HK-2 (cell line): Measurements from ENCODE around the gene SEC24A.
"Not testable (repeated sequence)": the region's sequence is repeated elsewhere in the genome, so short reads cannot be mapped to it uniquely, and the experiment has no call there.

Experiments used
- DNase-seq: peaks from one replicate; pipeline ENCODE4 v3.0.0-alpha.2; 2018; ENCODE audit not compliant: unreplicated experiment

The SEC24A gene

DNA sequence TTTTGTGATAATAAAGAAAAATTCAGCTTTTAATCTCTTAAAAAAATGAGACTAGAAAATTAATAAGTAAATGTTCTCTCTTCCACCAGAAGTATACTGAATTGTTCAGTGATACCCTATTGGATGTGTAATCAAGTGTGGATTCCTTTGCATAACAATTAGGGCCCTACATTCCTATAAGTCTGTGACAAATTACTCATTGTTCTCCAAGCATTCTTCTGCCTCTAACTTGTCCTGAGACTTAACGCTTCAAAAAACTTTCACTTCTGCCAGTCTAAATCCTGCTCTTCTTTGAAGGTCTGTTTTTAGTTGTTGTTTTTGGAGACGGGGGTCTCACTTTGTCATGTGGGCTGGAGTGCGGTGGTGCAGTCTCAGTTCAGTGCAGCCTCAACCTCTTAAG lies 100.8 kb downstream of the SEC24A start:
- DNase-seq, result no peak

DNA sequence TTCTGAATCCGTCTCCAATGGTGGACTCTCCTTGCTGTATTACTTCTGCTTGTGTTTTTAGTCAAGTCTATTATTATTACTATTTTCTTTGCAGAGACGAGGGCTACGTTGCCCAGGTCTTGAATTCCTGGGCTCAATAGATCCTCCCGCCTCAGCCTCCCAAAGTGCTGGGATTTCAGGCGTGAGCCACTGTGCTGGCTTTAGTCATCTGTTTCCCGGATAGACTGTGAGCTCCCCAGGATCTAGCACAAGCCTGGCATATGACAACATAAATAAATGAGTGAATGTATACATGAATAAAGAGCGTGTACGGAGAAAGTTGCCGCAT lies 109.6 kb downstream of the SEC24A start:
- DNase-seq, result no peak

- DNase-seq, result peak; percentile 93
These were observed 110.1 kb downstream of the SEC24A start, which contains the start of gene DDX46 for GRCh38 chr5:134758504-134759341. TSS of gene DDX46 (plus strand) at chr5:134758779. CDS start at chr5:134758939, 160 bp downstream.

- DNase-seq, result not testable (repeated sequence)
These were observed 119.1 kb downstream of the SEC24A start for GRCh38 chr5:134767528-134768291.

- no peak for DNase-seq
These were observed 120.6 kb downstream of the SEC24A start for GRCh38 chr5:134769206-134769605.

GRCh38 chr5:134772461-134773125 lies 124.0 kb downstream of the SEC24A start:
- DNase-seq, result no peak

DNA sequence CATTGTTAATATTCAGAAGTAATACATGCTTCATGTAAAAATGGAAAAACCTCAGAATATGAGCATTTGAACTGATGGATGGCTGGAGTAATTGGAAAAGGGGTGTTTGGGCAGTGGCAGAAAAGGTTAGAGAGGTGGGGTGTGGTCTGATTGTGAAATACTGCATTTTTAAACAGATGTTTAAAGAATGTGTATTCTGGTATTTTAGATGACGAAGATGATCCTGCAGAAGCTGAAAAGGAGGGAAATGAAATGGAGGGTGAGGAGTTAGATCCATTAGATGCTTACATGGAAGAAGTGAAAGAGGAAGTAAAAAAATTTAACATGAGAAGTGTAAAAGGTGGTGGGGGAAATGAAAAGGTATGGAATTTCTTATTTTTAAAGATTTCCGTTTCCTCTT lies 128.8 kb downstream of the SEC24A start:
- DNase-seq, result no peak
